Caco-2 (cell line): ENCODE measurements around the gene RAMACL. TPM values are rescaled to one million over a fixed set of nuclear protein-coding genes. Genes with fewer than 3 reads are reported as not detected.

Experiments
- BruUV-seq: library from RNA; stranded (reverse); fragments of 400-500 nt; replicated peaks from 2 replicates; lab custom pipeline; 2021; lab: Mats Ljungman, UMichigan
- CTCF ChIA-PET: fragments of 300-600 bp; sonication (Branson Sonifier 250); formaldehyde crosslinking; loops from one replicate; lab custom pipeline; 2022; ENCODE audit warnings: antibody characterized with exemption; lab: Charles Lee
- POLR2A ChIA-PET: fragments of 300-600 bp; sonication (Branson Sonifier 250); formaldehyde crosslinking; loops from one replicate; lab custom pipeline; 2022; ENCODE audit warnings: antibody characterized with exemption; lab: Charles Lee
- DNase-seq, 2 experiments: peaks; one replicate each; pipeline versions ENCODE4 v3.0.0 to v3.0.0-alpha.2; 2020 to 2022
- H3K27me3 ChIP-seq: replicated peaks from 2 replicates; pipeline ENCODE4 v1.6.0; 2011; ENCODE audit warnings: low read length; ENCODE audit not compliant: control insufficient read depth, insufficient read depth
- H3K36me3 ChIP-seq: 2 replicates; pipeline ENCODE4 v1.5.1; 2011; ENCODE audit warnings: low read length; ENCODE audit not compliant: control insufficient read depth, insufficient read depth
- H3K4me1 ChIP-seq: fragments of 250-450 bp; sonication (Bioruptor Pico); 2 replicates; pipeline ENCODE4 v1.5.1; 2020; ENCODE audit warnings: mild to moderate bottlenecking
- H3K4me3 ChIP-seq: 2 replicates; pipeline ENCODE4 v1.5.1; 2011; ENCODE audit warnings: low read depth, mild to moderate bottlenecking, control low read depth, low read length
- H3K9me3 ChIP-seq: fragments of 250-450 bp; sonication (Bioruptor Pico); 2 replicates; pipeline ENCODE4 v1.5.1; 2020; ENCODE audit warnings: mild to moderate bottlenecking, moderate library complexity
- H3K27ac Mint-ChIP-seq: one replicate; pipeline ENCODE4 v1.8.0; 2022; ENCODE audit warnings: mixed read lengths; ENCODE audit not compliant: unreplicated experiment
- H3K27me3 Mint-ChIP-seq: one replicate; pipeline ENCODE4 v1.8.0; 2022; ENCODE audit warnings: mixed read lengths; ENCODE audit not compliant: insufficient read depth, unreplicated experiment
- H3K36me3 Mint-ChIP-seq: one replicate; pipeline ENCODE4 v1.8.0; 2022; ENCODE audit warnings: mild to moderate bottlenecking, mixed read lengths; ENCODE audit not compliant: insufficient read depth, unreplicated experiment
- H3K4me1 Mint-ChIP-seq: one replicate; pipeline ENCODE4 v1.8.0; 2022; ENCODE audit warnings: low read depth, mixed read lengths; ENCODE audit not compliant: unreplicated experiment
- H3K4me3 Mint-ChIP-seq: one replicate; pipeline ENCODE4 v1.8.0; 2022; ENCODE audit warnings: mild to moderate bottlenecking, moderate library complexity, mixed read lengths; ENCODE audit not compliant: unreplicated experiment
- H3K9me3 Mint-ChIP-seq: one replicate; pipeline ENCODE4 v1.8.0; 2022; ENCODE audit warnings: mixed read lengths; ENCODE audit not compliant: unreplicated experiment
- CTCF ChIP-seq, 2 experiments: fragments of 200-600 bp in 1 of 2; IDR thresholded peaks; 1 replicate in 1 of 2; 2 replicates in 1 of 2; pipeline versions ENCODE4 v1.5.1 to v1.8.0; 2011 to 2022; ENCODE audit warnings: antibody characterized with exemption in 1 of 2, control low read depth in 1 of 2, inconsistent platforms in 1 of 2, low read depth in 1 of 2, low read length in 1 of 2, mild to moderate bottlenecking in 1 of 2, moderate library complexity in 1 of 2; ENCODE audit not compliant: insufficient read depth in 1 of 2, severe bottlenecking in 1 of 2, unreplicated experiment in 1 of 2
- intact Hi-C: fragments of 100-400 bp; cut with micrococcal nuclease; formaldehyde crosslinking; loops from one replicate; pipeline ENCODE4 v1.10.0; 2022; ENCODE audit not compliant: unreplicated experiment
- total RNA-seq: library from RNA; stranded (reverse); gene quantifications from 2 replicates; pipeline ENCODE4 v1.2.3, GENCODE V29; 2022

The RAMACL gene
- total RNA-seq, 1 experiment from 2014 or later = 0.20 TPM

GRCh38 chr6:166575205-166575604 lies 11.3 kb downstream of the RAMACL start:
- POLR2A ChIA-PET = no interaction called here
- intact Hi-C loops = no loop called here
- H3K27me3 ChIP-seq = no peaks in the 10 kb centered on the region

GRCh38 chr6:166573511-166574216 lies 12.8 kb downstream of the RAMACL start:
- DNase-seq = no peak
- Mint-ChIP-seq H3K36me3 (no peaks in the 10 kb centered on the region), H3K4me3 (no peak overlapping the region), H3K9me3 (peaks cover 10% of the 10 kb centered on the region), H3K27ac (no peak overlapping the region), H3K4me1 (no peaks in the 10 kb centered on the region), H3K27me3 (peaks cover 7% of the 10 kb centered on the region)
- no peak overlapping the region for H3K4me3 ChIP-seq
- ChIA-PET CTCF (no interaction called here), POLR2A (no interaction called here)
- no peaks in the 10 kb centered on the region; the same call in 1 of the 2 replicates for H3K9me3 ChIP-seq
- intact Hi-C loops = no loop called here
- no peaks in the 10 kb centered on the region for H3K4me1 ChIP-seq
- TF ChIP-seq CTCF (IDR thresholded peaks at IDR 0.05; ENCODE audit: insufficient read depth in 1 of 2, low read depth in 1 of 2, low read length in 1 of 2, severe bottlenecking in 1 of 2, unreplicated experiment in 1 of 2) = no peak
- BruUV-seq = no TSS peak
- no peaks in the 10 kb centered on the region for H3K36me3 ChIP-seq
- no peaks in the 10 kb centered on the region for H3K27me3 ChIP-seq

More at GRCh38 chr6:166575205-166575604, 11.3 kb downstream of the RAMACL start:
- no TSS peak for BruUV-seq
- H3K27me3 Mint-ChIP-seq = peaks cover 7% of the 10 kb centered on the region
- no peak for TF ChIP-seq CTCF (IDR thresholded peaks at IDR 0.05; ENCODE audit: insufficient read depth in 1 of 2, low read depth in 1 of 2, low read length in 1 of 2, severe bottlenecking in 1 of 2, unreplicated experiment in 1 of 2)
- H3K9me3 ChIP-seq = no peaks in the 10 kb centered on the region; the same call in 1 of the 2 replicates
- no peaks in the 10 kb centered on the region for H3K36me3 Mint-ChIP-seq
- no peaks in the 10 kb centered on the region for H3K4me1 Mint-ChIP-seq
- H3K36me3 ChIP-seq = no peaks in the 10 kb centered on the region
- no peak overlapping the region for H3K4me3 Mint-ChIP-seq
- no peak overlapping the region for H3K27ac Mint-ChIP-seq
- CTCF ChIA-PET = no interaction called here
- no peak overlapping the region for H3K4me3 ChIP-seq
- peaks cover 10% of the 10 kb centered on the region for H3K9me3 Mint-ChIP-seq
- no peak for DNase-seq
- H3K4me1 ChIP-seq = no peaks in the 10 kb centered on the region

GRCh38 chr6:166572370-166573261 lies 13.9 kb downstream of the RAMACL start:
- Mint-ChIP-seq H3K9me3 (peaks cover 10% of the 10 kb centered on the region), H3K27ac (no peak overlapping the region), H3K36me3 (no peaks in the 10 kb centered on the region), H3K27me3 (peaks cover 7% of the 10 kb centered on the region), H3K4me1 (no peaks in the 10 kb centered on the region), H3K4me3 (no peak overlapping the region)
- Histone ChIP-seq H3K4me1 (no peaks in the 10 kb centered on the region), H3K9me3 (no peaks in the 10 kb centered on the region; the same call in 1 of the 2 replicates), H3K27me3 (no peaks in the 10 kb centered on the region), H3K4me3 (no peak overlapping the region), H3K36me3 (no peaks in the 10 kb centered on the region)
- intact Hi-C loops = no loop called here
- POLR2A ChIA-PET = no interaction called here
- no peak for TF ChIP-seq CTCF (IDR thresholded peaks at IDR 0.05; ENCODE audit: insufficient read depth in 1 of 2, low read depth in 1 of 2, low read length in 1 of 2, severe bottlenecking in 1 of 2, unreplicated experiment in 1 of 2)
- BruUV-seq = no TSS peak
- DNase-seq = no peak
- CTCF ChIA-PET = no interaction called here
